Neural cell (in vitro differentiated cells): ENCODE data around the gene ATP8B3. TPM values are rescaled to one million over a fixed set of nuclear protein-coding genes. Genes with fewer than 3 reads are reported as not detected.

Experiments
- H2AFZ ChIP-seq: fragments of 200-600, 300-800 bp; sonication (generic), shearing (Covaris generic); 2 replicates; pipeline ENCODE4 v1.6.0; 2014; ENCODE audit warnings: low read depth, mild to moderate bottlenecking, antibody characterized with exemption, low read length, moderate library complexity
- H3F3A ChIP-seq: fragments of 200-600 bp; shearing (Covaris generic); 2 replicates; pipeline ENCODE4 v1.6.1; 2016; ENCODE audit warnings: mild to moderate bottlenecking, moderate library complexity, mixed read lengths, antibody characterized with exemption, low read length; ENCODE audit not compliant: insufficient read depth, poor library complexity, severe bottlenecking
- H3K27ac ChIP-seq: fragments of 200-600, 300-800 bp; sonication (generic), shearing (Covaris generic); 2 replicates; pipeline ENCODE4 v1.5.1; 2014; ENCODE audit warnings: mild to moderate bottlenecking, low read length, moderate library complexity
- H3K27me3 ChIP-seq: fragments of 300-800, 200-600 bp; sonication (generic), shearing (Covaris generic); 2 replicates; pipeline ENCODE4 v1.6.0; 2014; ENCODE audit warnings: mild to moderate bottlenecking, low read depth, low read length, moderate library complexity; ENCODE audit not compliant: insufficient read depth
- H3K36me3 ChIP-seq: fragments of 300-800, 200-600 bp; sonication (generic), shearing (Covaris generic); 2 replicates; pipeline ENCODE4 v1.5.1; 2014; ENCODE audit warnings: mild to moderate bottlenecking, antibody characterized with exemption, low read length, moderate library complexity; ENCODE audit not compliant: insufficient read depth
- H3K4me2 ChIP-seq: fragments of 300-800, 200-600 bp; sonication (generic), shearing (Covaris generic); 2 replicates; pipeline ENCODE4 v1.6.0; 2014; ENCODE audit warnings: mild to moderate bottlenecking, low read length
- H3K4me3 ChIP-seq: fragments of 300-800, 200-600 bp; sonication (generic), shearing (Covaris generic); 2 replicates; pipeline ENCODE4 v1.5.1; 2014; ENCODE audit warnings: mild to moderate bottlenecking, low read length, moderate library complexity
- H3K79me2 ChIP-seq: fragments of 200-600 bp; shearing (Covaris generic); replicated peaks from 2 replicates; pipeline ENCODE4 v1.6.0; 2014; ENCODE audit warnings: mild to moderate bottlenecking, low read length, moderate library complexity; ENCODE audit not compliant: insufficient read depth
- H3K9ac ChIP-seq: fragments of 300-800, 200-600 bp; sonication (generic), shearing (Covaris generic); 2 replicates; pipeline ENCODE4 v1.6.1; 2016; ENCODE audit warnings: mild to moderate bottlenecking, low read length, mixed read lengths
- H3K9me2 ChIP-seq: fragments of 200-600 bp; shearing (Covaris generic); 2 replicates; pipeline ENCODE4 v1.6.1; 2016; ENCODE audit warnings: mild to moderate bottlenecking, low read length, mixed read lengths; ENCODE audit not compliant: insufficient read depth
- H3K9me3 ChIP-seq: fragments of 200-600, 300-800 bp; sonication (generic), shearing (Covaris generic); 2 replicates; pipeline ENCODE4 v1.6.1; 2016; ENCODE audit warnings: mild to moderate bottlenecking, mixed run types, low read length, moderate library complexity, mixed read lengths
- H4K20me1 ChIP-seq: fragments of 200-600 bp; shearing (Covaris generic); 2 replicates; pipeline ENCODE4 v1.6.1; 2016; ENCODE audit warnings: mild to moderate bottlenecking, mixed run types; ENCODE audit not compliant: insufficient read depth
- CTCF ChIP-seq: fragments of 450-650 bp; IDR thresholded peaks from 2 replicates; pipeline ENCODE4 v1.5.1; 2014; ENCODE audit warnings: antibody characterized with exemption, mild to moderate bottlenecking, moderate library complexity; ENCODE audit not compliant: poor library complexity, severe bottlenecking
- EP300 ChIP-seq: fragments of 450-650 bp; conservative IDR thresholded peaks from 2 replicates; pipeline ENCODE4 v1.6.1; 2014; ENCODE audit warnings: antibody characterized with exemption, mild to moderate bottlenecking, moderate library complexity; ENCODE audit not compliant: poor library complexity, severe bottlenecking
- EZH2 ChIP-seq: fragments of 200-600, 300-800 bp; shearing (Covaris generic), sonication (generic); IDR thresholded peaks from 2 replicates; pipeline ENCODE4 v1.6.1; 2014; ENCODE audit warnings: antibody characterized with exemption, low read length, borderline replicate concordance, mild to moderate bottlenecking; ENCODE audit not compliant: insufficient read depth, poor library complexity, severe bottlenecking
- MXI1 ChIP-seq: fragments of 450-650 bp; conservative IDR thresholded peaks from 2 replicates; pipeline ENCODE4 v1.6.1; 2014; ENCODE audit warnings: antibody characterized with exemption, mild to moderate bottlenecking; ENCODE audit not compliant: poor library complexity, severe bottlenecking
- POLR2AphosphoS5 ChIP-seq: IDR thresholded peaks from 2 replicates; pipeline ENCODE4 v1.6.1; 2012
- RAD21 ChIP-seq: fragments of 450-650 bp; conservative IDR thresholded peaks from 2 replicates; pipeline ENCODE4 v1.6.1; 2014; ENCODE audit warnings: antibody characterized with exemption, mild to moderate bottlenecking, moderate library complexity
- REST ChIP-seq: IDR thresholded peaks from 2 replicates; pipeline ENCODE4 v1.6.1; 2012; ENCODE audit warnings: borderline replicate concordance
- SMC3 ChIP-seq: fragments of 450-650 bp; conservative IDR thresholded peaks from 2 replicates; pipeline ENCODE4 v1.6.1; 2014; ENCODE audit warnings: antibody characterized with exemption, mild to moderate bottlenecking, moderate library complexity; ENCODE audit not compliant: poor library complexity
- TAF1 ChIP-seq: IDR thresholded peaks from 2 replicates; pipeline ENCODE4 v1.6.1; 2012; ENCODE audit warnings: low read depth
- polyA plus RNA-seq: library from polyadenylated mRNA; depleted of rRNA; stranded (reverse); fragments of >200 nt; gene quantifications from 2 replicates; pipeline ENCODE4 v1.2.3, GENCODE V29; 2014

ATP8B3 gene
- polyA plus RNA-seq, 1 donor from 2014 or later = 1.5 TPM

GRCh38 chr19:1854542-1855039, 42.5 kb upstream of the ATP8B3 start:
- no peaks in the 10 kb centered on the region for H3K79me2 ChIP-seq
- no peaks in the 10 kb centered on the region for H3K9me3 ChIP-seq
- H3K27ac ChIP-seq = no peak overlapping the region
- H3K9me2 ChIP-seq = no peaks in the 10 kb centered on the region
- no peaks in the 10 kb centered on the region for H4K20me1 ChIP-seq
- H2AFZ ChIP-seq = no peak overlapping the region
- H3K9ac ChIP-seq = no peak overlapping the region
- TF ChIP-seq EZH2 (no peak), TAF1 (no peak), POLR2AphosphoS5 (no peak), SMC3 (no peak), EP300 (no peak), RAD21 (no peak), REST (no peak), CTCF (no peak)
- no peaks in the 10 kb centered on the region for H3K27me3 ChIP-seq
- H3F3A ChIP-seq = no peaks in the 10 kb centered on the region
- H3K4me2 ChIP-seq = no peak overlapping the region
- no peak overlapping the region for H3K4me3 ChIP-seq
- no peaks in the 10 kb centered on the region for H3K36me3 ChIP-seq

- H3K27me3 ChIP-seq = no peaks in the 10 kb centered on the region
- H3K79me2 ChIP-seq = no peaks in the 10 kb centered on the region
- H3K9me2 ChIP-seq = no peaks in the 10 kb centered on the region
- no peaks in the 10 kb centered on the region for H3F3A ChIP-seq
- no peak overlapping the region for H3K4me3 ChIP-seq
- TF ChIP-seq EP300 (no peak), TAF1 (no peak), SMC3 (no peak), MXI1 (no peak), REST (no peak), EZH2 (no peak)
- H4K20me1 ChIP-seq = no peaks in the 10 kb centered on the region
- H3K4me2 ChIP-seq = no peak overlapping the region
- H3K9ac ChIP-seq = no peak overlapping the region
- H3K27ac ChIP-seq = no peak overlapping the region
- H3K36me3 ChIP-seq = no peaks in the 10 kb centered on the region
- H3K9me3 ChIP-seq = no peaks in the 10 kb centered on the region
- no peak overlapping the region for H2AFZ ChIP-seq
These were observed 42.0 kb upstream of the ATP8B3 start for GRCh38 chr19:1854039-1854541.
